Chondrocyte (in vitro differentiated cells): ENCODE measurements around the gene ZACN. TPM values are rescaled to one million over a fixed set of nuclear protein-coding genes. Genes with fewer than 3 reads are reported as not detected.

Experiments used
- DNase-seq: peaks from one replicate; pipeline ENCODE4 v3.0.0; 2021; ENCODE audit warnings: mixed read lengths, low spot score
- H3K27ac Mint-ChIP-seq: one replicate; pipeline ENCODE4 v1.8.0; 2021; ENCODE audit warnings: mild to moderate bottlenecking, moderate library complexity, mixed read lengths; ENCODE audit not compliant: unreplicated experiment
- H3K27me3 Mint-ChIP-seq: 2 replicates; pipeline ENCODE4 v1.8.0; 2021; ENCODE audit warnings: low read depth, mixed read lengths
- H3K36me3 Mint-ChIP-seq: 2 replicates; pipeline ENCODE4 v1.8.0; 2021; ENCODE audit warnings: low read depth, mixed read lengths
- H3K4me1 Mint-ChIP-seq: 2 replicates; pipeline ENCODE4 v1.8.0; 2021; ENCODE audit warnings: low read depth, mild to moderate bottlenecking, mixed read lengths
- H3K4me3 Mint-ChIP-seq: one replicate; pipeline ENCODE4 v1.8.0; 2021; ENCODE audit warnings: mild to moderate bottlenecking, moderate library complexity, mixed read lengths; ENCODE audit not compliant: unreplicated experiment
- H3K9me3 Mint-ChIP-seq: 2 replicates; pipeline ENCODE4 v1.8.0; 2021; ENCODE audit warnings: low read depth, mixed read lengths
- total RNA-seq: library from RNA; stranded (reverse); gene quantifications from 3 replicates; pipeline ENCODE4 v1.2.1, GENCODE V29; 2021
- TF ChIP-seq, protein P1 (sequence below): fragments of 200-600 bp; sonication (generic); IDR thresholded peaks from 2 replicates; pipeline ENCODE4 v1.5.0; 2021; ENCODE audit warnings: antibody characterized with exemption, mild to moderate bottlenecking, moderate library complexity

Gene ZACN
- total RNA-seq, 1 donor from 2014 or later: not detected

DNA sequence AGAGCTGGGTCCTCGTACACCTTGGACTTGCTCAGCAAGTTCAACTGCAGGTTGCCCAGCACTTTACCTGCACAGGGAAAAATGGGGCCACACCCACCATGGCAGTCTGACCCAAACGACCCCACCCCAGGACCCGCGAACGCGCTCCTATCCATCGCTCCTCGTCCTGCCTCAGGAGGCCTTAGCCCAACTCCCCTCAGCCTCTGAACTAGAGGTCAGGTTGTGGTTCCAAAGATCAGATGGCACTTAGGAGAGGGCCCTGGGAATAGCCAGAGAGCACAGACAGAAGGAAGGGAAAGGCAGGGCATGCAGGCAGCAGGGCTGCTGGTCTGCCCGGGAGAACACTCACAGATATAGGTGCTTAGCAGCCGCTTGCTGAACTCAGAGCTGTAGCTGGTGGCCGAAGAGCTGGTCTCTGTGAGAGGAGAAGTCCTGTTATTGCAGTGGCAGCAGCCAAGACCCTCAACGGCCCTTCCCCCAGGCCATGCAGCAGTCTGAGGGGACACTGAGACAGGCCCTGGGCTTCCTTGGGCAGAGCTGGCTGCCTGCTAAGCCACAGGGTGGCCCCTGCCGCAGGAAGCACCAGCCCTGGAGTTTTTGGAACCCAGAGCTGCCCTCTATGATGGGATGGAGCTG, 6.9 kb downstream of the ZACN start:
- H3K4me1 Mint-ChIP-seq: peaks cover 3% of the 10 kb centered on the region
- H3K9me3 Mint-ChIP-seq: no peaks in the 10 kb centered on the region
- DNase-seq: peak; percentile 68
- H3K36me3 Mint-ChIP-seq: peaks cover 36% of the 10 kb centered on the region
- peaks cover 5% of the 10 kb centered on the region for H3K27me3 Mint-ChIP-seq
- TF ChIP-seq, protein P1, sequence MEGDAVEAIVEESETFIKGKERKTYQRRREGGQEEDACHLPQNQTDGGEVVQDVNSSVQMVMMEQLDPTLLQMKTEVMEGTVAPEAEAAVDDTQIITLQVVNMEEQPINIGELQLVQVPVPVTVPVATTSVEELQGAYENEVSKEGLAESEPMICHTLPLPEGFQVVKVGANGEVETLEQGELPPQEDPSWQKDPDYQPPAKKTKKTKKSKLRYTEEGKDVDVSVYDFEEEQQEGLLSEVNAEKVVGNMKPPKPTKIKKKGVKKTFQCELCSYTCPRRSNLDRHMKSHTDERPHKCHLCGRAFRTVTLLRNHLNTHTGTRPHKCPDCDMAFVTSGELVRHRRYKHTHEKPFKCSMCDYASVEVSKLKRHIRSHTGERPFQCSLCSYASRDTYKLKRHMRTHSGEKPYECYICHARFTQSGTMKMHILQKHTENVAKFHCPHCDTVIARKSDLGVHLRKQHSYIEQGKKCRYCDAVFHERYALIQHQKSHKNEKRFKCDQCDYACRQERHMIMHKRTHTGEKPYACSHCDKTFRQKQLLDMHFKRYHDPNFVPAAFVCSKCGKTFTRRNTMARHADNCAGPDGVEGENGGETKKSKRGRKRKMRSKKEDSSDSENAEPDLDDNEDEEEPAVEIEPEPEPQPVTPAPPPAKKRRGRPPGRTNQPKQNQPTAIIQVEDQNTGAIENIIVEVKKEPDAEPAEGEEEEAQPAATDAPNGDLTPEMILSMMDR: no peak
- no peak overlapping the region for H3K27ac Mint-ChIP-seq
- H3K4me3 Mint-ChIP-seq: no peak overlapping the region

DNA sequence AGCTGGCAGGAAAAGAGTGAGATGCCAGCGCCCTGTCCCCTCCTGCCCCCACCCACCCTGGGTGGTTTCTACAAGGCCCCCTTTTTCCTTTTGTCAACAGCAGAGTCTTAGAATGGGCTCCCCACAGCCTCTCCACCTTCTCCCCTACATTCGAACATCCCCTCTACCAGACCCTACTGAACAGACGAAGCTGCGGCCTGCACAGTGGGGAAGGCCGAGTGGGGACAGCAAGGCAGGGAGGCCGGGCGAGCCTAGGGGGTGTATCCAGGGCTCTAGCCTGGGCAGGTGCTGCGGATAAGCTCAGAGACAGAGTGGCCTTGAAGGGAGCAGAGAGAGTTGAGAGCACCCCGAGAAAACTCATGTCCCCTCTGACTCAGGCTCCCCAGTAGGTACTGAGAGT, 7.4 kb downstream of the ZACN start:
- Mint-ChIP-seq H3K27ac (no peak overlapping the region), H3K4me1 (peaks cover 3% of the 10 kb centered on the region), H3K9me3 (no peaks in the 10 kb centered on the region), H3K4me3 (no peak overlapping the region), H3K36me3 (peaks cover 39% of the 10 kb centered on the region), H3K27me3 (peaks cover 3% of the 10 kb centered on the region)
- no peak for DNase-seq
- TF ChIP-seq, protein P1: no peak

DNA sequence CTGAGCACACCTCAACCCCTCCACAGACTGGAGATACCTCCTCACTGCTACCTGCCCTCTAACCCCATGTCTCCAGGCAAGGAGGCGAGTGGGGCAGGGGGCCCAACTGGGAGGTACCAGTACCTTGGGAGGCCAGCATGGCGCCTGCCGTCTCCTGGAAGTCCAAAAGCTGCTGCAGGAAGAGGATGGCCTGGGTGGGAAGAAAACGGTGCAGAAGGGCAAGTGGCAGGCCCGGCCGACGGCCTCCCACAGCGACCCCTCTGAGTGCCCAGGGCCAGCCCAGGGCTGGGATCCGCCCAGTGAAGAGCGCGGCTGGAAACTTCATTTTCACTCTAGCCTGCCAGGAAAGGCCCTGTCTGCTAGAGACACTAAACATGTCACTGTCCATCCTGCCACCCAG, 8.5 kb downstream of the ZACN start:
- TF ChIP-seq, protein P1: no peak
- H3K27me3 Mint-ChIP-seq: no peaks in the 10 kb centered on the region
- H3K4me1 Mint-ChIP-seq: no peaks in the 10 kb centered on the region
- no peak overlapping the region for H3K4me3 Mint-ChIP-seq
- peaks cover 41% of the 10 kb centered on the region for H3K36me3 Mint-ChIP-seq
- H3K9me3 Mint-ChIP-seq: no peaks in the 10 kb centered on the region
- no peak overlapping the region for H3K27ac Mint-ChIP-seq
- peak; percentile 59 for DNase-seq

DNA sequence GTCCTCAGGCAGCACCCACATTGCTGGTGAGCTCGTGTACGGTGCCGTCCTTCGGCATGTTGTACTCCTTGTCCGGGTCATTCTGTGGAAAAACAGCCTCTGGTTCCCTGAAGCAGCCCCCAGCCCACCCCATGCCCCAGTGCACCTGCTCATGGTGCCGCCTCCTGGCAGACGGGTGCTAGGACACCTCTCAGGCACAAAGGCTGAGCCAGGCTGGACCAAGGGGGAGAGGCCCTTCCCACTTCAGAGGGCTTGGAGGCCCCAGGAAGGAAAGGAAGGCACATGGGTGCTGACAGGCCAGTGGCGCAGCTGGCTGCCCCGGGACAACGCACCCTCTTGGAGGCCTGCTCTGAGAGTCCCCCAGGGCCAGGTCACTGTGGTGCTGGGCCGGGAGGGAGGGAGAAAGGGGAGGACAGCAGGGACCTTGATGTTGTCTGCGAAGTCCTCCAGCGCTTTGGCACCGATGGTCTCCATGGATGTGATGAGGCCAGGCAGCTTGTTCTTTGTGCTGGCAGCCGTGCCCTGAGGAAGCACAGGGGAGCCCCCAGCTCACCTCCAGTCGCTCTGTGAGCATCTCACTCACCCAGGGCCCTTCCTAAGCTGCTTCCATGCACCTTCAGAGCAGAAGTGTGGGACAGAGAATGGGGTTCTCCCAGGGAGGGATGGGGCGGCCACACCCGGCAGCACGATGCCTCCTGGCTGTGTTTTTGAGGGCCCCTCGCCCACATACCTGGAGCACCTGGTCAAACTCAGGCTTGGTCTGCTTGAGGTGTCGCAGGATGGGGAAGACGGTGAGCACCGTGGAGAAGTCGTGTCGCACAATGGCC, 9.3 kb downstream of the ZACN start:
- H3K36me3 Mint-ChIP-seq: peaks cover 39% of the 10 kb centered on the region
- no peaks in the 10 kb centered on the region for H3K9me3 Mint-ChIP-seq
- H3K27me3 Mint-ChIP-seq: no peaks in the 10 kb centered on the region

More for the DNA sequence above, 9.3 kb downstream of the ZACN start:
- TF ChIP-seq, protein P1: peak; percentile 32
- Mint-ChIP-seq H3K4me3 (no peak overlapping the region), H3K27ac (no peak overlapping the region), H3K4me1 (no peaks in the 10 kb centered on the region)
- peak; percentile 84 for DNase-seq
